Kidney (tissue), 14 donors: Measurements from ENCODE around the gene MVD. TPM values are rescaled to one million over a fixed set of nuclear protein-coding genes. Genes with fewer than 3 reads are reported as not detected.

Experiments
- DNase-seq, 5 donors: peaks; one replicate each; pipeline ENCODE4 v3.0.0-alpha.2; 2013 to 2020
- FAIRE-seq: peaks from 2 replicates; lab custom pipeline; 2012; peaks lifted over from hg19 to GRCh38; lab: Jason Lieb, UNC
- H3K27ac ChIP-seq, 2 donors: one replicate each; pipeline ENCODE4 v1.7.0; 2013; ENCODE audit warnings: low read depth in 2 of 2, low read length in 2 of 2, inconsistent platforms in 1 of 2
- H3K27me3 ChIP-seq: one replicate; pipeline ENCODE4 v1.7.1; 2013; ENCODE audit warnings: low read length, inconsistent platforms; ENCODE audit not compliant: control insufficient read depth, insufficient read depth
- H3K36me3 ChIP-seq, 3 donors: one replicate each; pipeline versions ENCODE4 v1.7.0 to v1.7.1; 2013; ENCODE audit warnings: low read length in 3 of 3, control low read depth in 1 of 3, inconsistent platforms in 1 of 3; ENCODE audit not compliant: insufficient read depth in 3 of 3, control insufficient read depth in 2 of 3
- H3K4me1 ChIP-seq, 3 donors: one replicate each; pipeline versions ENCODE4 v1.7.0 to v1.7.1; 2013; ENCODE audit warnings: low read length in 3 of 3, inconsistent platforms in 1 of 3, low read depth in 1 of 3; ENCODE audit not compliant: control insufficient read depth in 2 of 3, insufficient read depth in 2 of 3
- H3K4me3 ChIP-seq, 3 donors: one replicate each; pipeline versions ENCODE4 v1.7.0 to v1.8.1; 2013; ENCODE audit warnings: low read length in 3 of 3, control low read depth in 1 of 3, inconsistent platforms in 1 of 3
- H3K9ac ChIP-seq, 3 donors: one replicate each; pipeline versions ENCODE4 v1.7.0 to v1.7.1; 2013; ENCODE audit warnings: low read length in 3 of 3, control low read depth in 1 of 3, inconsistent platforms in 1 of 3
- H3K9me3 ChIP-seq, 3 donors: one replicate each; pipeline versions ENCODE4 v1.7.0 to v1.7.1; 2013; ENCODE audit warnings: low read length in 3 of 3, control low read depth in 1 of 3, inconsistent platforms in 1 of 3; ENCODE audit not compliant: control insufficient read depth in 2 of 3, insufficient read depth in 1 of 3
- intact Hi-C: fragments of 100-400 bp; cut with DNase I; formaldehyde crosslinking; loops from one replicate; pipeline ENCODE4 v1.11.1; 2022
- polyA plus RNA-seq: library from polyadenylated mRNA; stranded (reverse); fragments of 350-450 nt; fragmentation: Illumina TruSeq; extraction: RNeasy Lipid Tissue Mini Kit (QIAGEN cat#74804); gene quantifications from one replicate; pipeline ENCODE4 v1.2.3, GENCODE V29; 2014; ENCODE audit warnings: low read depth, low replicate concordance; ENCODE audit not compliant: insufficient read depth
- total RNA-seq: library from RNA; stranded (reverse); fragmentation: NEBNext Ultra II Directional; extraction: Animal tissue kit (Norgen Biotek cat#: 25700); gene quantifications from one replicate; pipeline ENCODE4 v1.2.1, GENCODE V29; 2021
- TF ChIP-seq, protein P1 (sequence below): IDR thresholded peaks from 3 replicates; pipeline ENCODE4 v1.5.1; 2012; ENCODE audit warnings: mild to moderate bottlenecking, moderate library complexity, borderline replicate concordance; ENCODE audit not compliant: insufficient read depth; ENCODE audit errors: extremely low read depth
- donor health status: control.
- donor health status: control.
- donor health status: control.
- donor health status: control.
- donor health status: control.
- donor health status: DM: yes; HTN: yes; CAD: no.
- donor health status: Normal renal cell carcinoma (clear cell type).

MVD gene
- total and polyA plus RNA-seq, 2 donors from 2014 or later = 35.4 to 48.9 TPM

DNA sequence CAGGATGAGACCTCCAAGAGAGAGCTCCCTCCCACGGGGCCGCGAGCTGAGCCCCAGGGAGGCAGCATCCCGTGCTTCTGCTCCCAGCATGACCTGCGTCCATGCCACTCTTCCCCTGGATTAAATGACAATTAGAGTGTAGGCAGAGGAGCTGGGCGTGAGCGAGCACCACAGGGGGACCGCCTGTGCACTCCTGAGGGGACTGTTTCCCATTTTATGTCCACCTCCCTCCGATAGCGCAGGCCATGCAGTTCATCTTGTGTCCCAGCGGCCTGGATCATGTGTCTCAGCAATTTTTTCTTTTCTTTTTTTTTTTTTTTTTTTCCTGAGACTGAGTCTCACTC, 30.3 kb downstream of the MVD start:
- intact Hi-C loops = no loop called here
- H3K27ac ChIP-seq = no peak overlapping the region
- DNase-seq (peak in 1 of 5 donors; percentile 45), FAIRE-seq (no peak)
- TF ChIP-seq, protein P1, sequence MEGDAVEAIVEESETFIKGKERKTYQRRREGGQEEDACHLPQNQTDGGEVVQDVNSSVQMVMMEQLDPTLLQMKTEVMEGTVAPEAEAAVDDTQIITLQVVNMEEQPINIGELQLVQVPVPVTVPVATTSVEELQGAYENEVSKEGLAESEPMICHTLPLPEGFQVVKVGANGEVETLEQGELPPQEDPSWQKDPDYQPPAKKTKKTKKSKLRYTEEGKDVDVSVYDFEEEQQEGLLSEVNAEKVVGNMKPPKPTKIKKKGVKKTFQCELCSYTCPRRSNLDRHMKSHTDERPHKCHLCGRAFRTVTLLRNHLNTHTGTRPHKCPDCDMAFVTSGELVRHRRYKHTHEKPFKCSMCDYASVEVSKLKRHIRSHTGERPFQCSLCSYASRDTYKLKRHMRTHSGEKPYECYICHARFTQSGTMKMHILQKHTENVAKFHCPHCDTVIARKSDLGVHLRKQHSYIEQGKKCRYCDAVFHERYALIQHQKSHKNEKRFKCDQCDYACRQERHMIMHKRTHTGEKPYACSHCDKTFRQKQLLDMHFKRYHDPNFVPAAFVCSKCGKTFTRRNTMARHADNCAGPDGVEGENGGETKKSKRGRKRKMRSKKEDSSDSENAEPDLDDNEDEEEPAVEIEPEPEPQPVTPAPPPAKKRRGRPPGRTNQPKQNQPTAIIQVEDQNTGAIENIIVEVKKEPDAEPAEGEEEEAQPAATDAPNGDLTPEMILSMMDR = no peak
- peaks cover 0 to 4% (median 0%) of the 10 kb centered on the region in 3 donors for H3K36me3 ChIP-seq
- peaks cover 0 to 3% (median 0%) of the 10 kb centered on the region in 3 donors for H3K4me1 ChIP-seq
- no peaks in the 10 kb centered on the region for H3K9me3 ChIP-seq
- no peaks in the 10 kb centered on the region for H3K27me3 ChIP-seq
- no peak overlapping the region for H3K4me3 ChIP-seq
- no peak overlapping the region for H3K9ac ChIP-seq

DNA sequence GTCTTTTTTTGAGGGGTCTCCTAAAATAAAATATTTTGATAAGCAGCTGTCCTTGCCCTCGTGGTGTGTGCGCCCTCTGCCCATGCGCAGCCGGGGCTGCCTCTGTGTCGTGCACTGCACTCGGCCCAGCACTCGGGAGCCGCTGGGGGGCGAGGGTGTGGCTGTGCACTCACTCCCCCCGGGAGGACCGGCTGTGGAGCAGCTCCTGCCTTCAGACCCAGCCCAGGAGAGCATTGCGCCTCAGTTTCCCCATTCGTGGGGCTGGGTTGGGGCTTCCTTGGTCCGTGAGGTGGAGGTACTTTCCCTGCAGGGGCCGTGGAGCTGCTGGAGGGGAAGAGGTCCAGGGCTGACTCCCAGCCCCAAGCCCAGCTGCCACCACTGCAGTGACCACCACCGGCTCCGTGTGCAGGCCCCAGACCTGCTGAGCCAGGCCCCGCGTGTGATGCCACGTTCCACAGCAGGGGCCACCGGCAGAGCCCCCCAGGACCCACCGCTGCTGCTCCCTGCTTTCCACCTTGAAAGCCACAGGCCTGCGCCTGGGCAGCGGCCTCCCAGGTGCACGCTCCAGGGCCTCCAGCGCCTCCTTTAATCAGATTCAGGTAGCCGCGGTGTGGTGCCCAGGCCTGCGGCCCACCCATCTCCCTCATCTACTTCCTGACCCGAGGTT, 30.8 kb downstream of the MVD start:
- Histone ChIP-seq H3K9ac (no peak overlapping the region), H3K4me3 (no peak overlapping the region), H3K36me3 (peaks cover 0 to 4% (median 0%) of the 10 kb centered on the region in 3 donors), H3K27me3 (no peaks in the 10 kb centered on the region), H3K4me1 (peaks cover 0 to 3% (median 0%) of the 10 kb centered on the region in 3 donors), H3K9me3 (no peaks in the 10 kb centered on the region), H3K27ac (no peak overlapping the region)
- intact Hi-C loops = no loop called here
- DNase-seq (peak in 2 of 5 donors; percentile 46 to 73), FAIRE-seq (no peak)
- TF ChIP-seq, protein P1 = no peak

- no peaks in the 10 kb centered on the region for H3K27me3 ChIP-seq
- FAIRE-seq = no peak
Observed at GRCh38 chr16:88631384-88631783, 31.5 kb downstream of the MVD start.

More at GRCh38 chr16:88631384-88631783, 31.5 kb downstream of the MVD start:
- Histone ChIP-seq H3K4me1 (peaks cover 0 to 3% (median 0%) of the 10 kb centered on the region in 3 donors), H3K27ac (no peak overlapping the region), H3K36me3 (peaks cover 0 to 8% (median 3%) of the 10 kb centered on the region in 3 donors), H3K9ac (no peak overlapping the region), H3K9me3 (no peaks in the 10 kb centered on the region), H3K4me3 (no peak overlapping the region)
- DNase-seq = no peak
- TF ChIP-seq, protein P1 = no peak
- intact Hi-C loops = no loop called here
